Naive B cell (primary cell): ENCODE data around the gene ACTRT2. TPM values are rescaled to one million over a fixed set of nuclear protein-coding genes. Genes with fewer than 3 reads are reported as not detected.
A peak's percentile ranks its signal among the peaks of the same experiment; 100 is the strongest.

Experiments used
- ATAC-seq, 2 donors: fragments of 150-1000 bp; cut with Tn5 transposase; 2 replicates each; pipeline ENCODE4 v1.10.0; 2021; ENCODE audit warnings: low read depth in 2 of 2, mild to moderate bottlenecking in 2 of 2, moderate library complexity in 2 of 2
- DNase-seq: peaks from one replicate; pipeline ENCODE4 v3.0.0; 2022
- H3K27ac Mint-ChIP-seq, 6 donors: one replicate each; pipeline ENCODE4 v1.8.0; 2020 to 2022; ENCODE audit warnings: mild to moderate bottlenecking in 6 of 6, mixed read lengths in 6 of 6, moderate library complexity in 5 of 6, inconsistent platforms in 2 of 6
- H3K27me3 Mint-ChIP-seq, 3 donors: one replicate each; pipeline ENCODE4 v1.8.0; 2021 to 2022; ENCODE audit warnings: mixed read lengths in 3 of 3, mild to moderate bottlenecking in 1 of 3
- H3K36me3 Mint-ChIP-seq, 2 donors: one replicate each; pipeline ENCODE4 v1.8.0; 2020 to 2022; ENCODE audit warnings: mixed read lengths in 2 of 2, inconsistent platforms in 1 of 2, mild to moderate bottlenecking in 1 of 2
- H3K4me1 Mint-ChIP-seq, 3 donors: one replicate each; pipeline ENCODE4 v1.8.0; 2020 to 2022; ENCODE audit warnings: mixed read lengths in 3 of 3, inconsistent platforms in 1 of 3, mild to moderate bottlenecking in 1 of 3, moderate library complexity in 1 of 3
- H3K4me3 Mint-ChIP-seq, 8 donors: one replicate each; pipeline ENCODE4 v1.8.0; 2020 to 2022; ENCODE audit warnings: mild to moderate bottlenecking in 8 of 8, mixed read lengths in 8 of 8, moderate library complexity in 8 of 8, inconsistent platforms in 2 of 8
- H3K9me3 Mint-ChIP-seq, 7 donors: one replicate each; pipeline ENCODE4 v1.8.0; 2020 to 2022; ENCODE audit warnings: mixed read lengths in 7 of 7, mild to moderate bottlenecking in 5 of 7, inconsistent platforms in 2 of 7, moderate library complexity in 1 of 7
- polyA plus RNA-seq, 6 donors: library from polyadenylated mRNA; unstranded; fragments of 300-500 nt; fragmentation: Illumina TruSeq; gene quantifications; one replicate each; pipeline ENCODE4 v1.2.3, GENCODE V29; 2021; ENCODE audit warnings: low read depth in 6 of 6

The ACTRT2 gene
- polyA plus RNA-seq, 6 donors from 2014 or later = not detected

- no peak for ATAC-seq
- no peaks in the 10 kb centered on the region for H3K9me3 Mint-ChIP-seq
- no peak overlapping the region for H3K27ac Mint-ChIP-seq
- peaks cover 0 to 2% (median 0%) of the 10 kb centered on the region in 3 donors for H3K4me1 Mint-ChIP-seq
- no peaks in the 10 kb centered on the region for H3K36me3 Mint-ChIP-seq
- H3K27me3 Mint-ChIP-seq = peaks cover 4 to 8% (median 8%) of the 10 kb centered on the region in 3 donors
- no peak for DNase-seq
- H3K4me3 Mint-ChIP-seq = no peak overlapping the region
These were observed 16.2 kb downstream of the ACTRT2 start for GRCh38 chr1:3037281-3038040.

GRCh38 chr1:3038113-3038551 lies 16.9 kb downstream of the ACTRT2 start:
- Mint-ChIP-seq H3K36me3 (no peaks in the 10 kb centered on the region), H3K27me3 (peaks cover 4 to 8% (median 7%) of the 10 kb centered on the region in 3 donors), H3K27ac (no peak overlapping the region), H3K4me1 (peaks cover 0 to 2% (median 0%) of the 10 kb centered on the region in 3 donors), H3K9me3 (no peaks in the 10 kb centered on the region), H3K4me3 (no peak overlapping the region)
- ATAC-seq (no peak), DNase-seq (no peak)

GRCh38 chr1:3038571-3039181 lies 17.4 kb downstream of the ACTRT2 start:
- peaks cover 0 to 8% (median 7%) of the 10 kb centered on the region in 3 donors for H3K27me3 Mint-ChIP-seq

GRCh38 chr1:3040004-3040403 lies 18.7 kb downstream of the ACTRT2 start:
- DNase-seq = no peak
- no peak for ATAC-seq

More at GRCh38 chr1:3038571-3039181, 17.4 kb downstream of the ACTRT2 start:
- ATAC-seq = no peak
- Mint-ChIP-seq H3K36me3 (no peaks in the 10 kb centered on the region), H3K4me1 (peaks cover 0 to 2% (median 0%) of the 10 kb centered on the region in 3 donors), H3K9me3 (no peaks in the 10 kb centered on the region), H3K27ac (no peak overlapping the region), H3K4me3 (no peak overlapping the region)
- no peak for DNase-seq

GRCh38 chr1:3042481-3042880 lies 21.2 kb downstream of the ACTRT2 start:
- Mint-ChIP-seq H3K4me3 (no peak overlapping the region), H3K27ac (no peak overlapping the region), H3K9me3 (peaks cover 0 to 2% (median 0%) of the 10 kb centered on the region in 7 donors), H3K4me1 (peaks cover 0 to 2% (median 0%) of the 10 kb centered on the region in 3 donors), H3K36me3 (no peaks in the 10 kb centered on the region), H3K27me3 (peaks cover 15 to 20% (median 19%) of the 10 kb centered on the region in 3 donors)
- ATAC-seq = no peak
- no peak for DNase-seq

More at GRCh38 chr1:3040004-3040403, 18.7 kb downstream of the ACTRT2 start:
- Mint-ChIP-seq H3K4me1 (peaks cover 0 to 2% (median 0%) of the 10 kb centered on the region in 3 donors), H3K27ac (no peak overlapping the region), H3K27me3 (peaks cover 7 to 15% (median 15%) of the 10 kb centered on the region in 3 donors), H3K36me3 (no peaks in the 10 kb centered on the region), H3K9me3 (no peaks in the 10 kb centered on the region), H3K4me3 (no peak overlapping the region)

GRCh38 chr1:3049164-3049563 lies 27.9 kb downstream of the ACTRT2 start:
- Mint-ChIP-seq H3K4me1 (peaks cover 0 to 5% (median 0%) of the 10 kb centered on the region in 3 donors), H3K36me3 (peaks cover 5 to 10% of the 10 kb centered on the region in 2 donors), H3K27me3 (peaks cover 29 to 63% (median 59%) of the 10 kb centered on the region in 3 donors), H3K4me3 (no peak overlapping the region), H3K9me3 (peaks cover 0 to 12% (median 3%) of the 10 kb centered on the region in 7 donors), H3K27ac (no peak overlapping the region)
- ATAC-seq = no peak
- no peak for DNase-seq

GRCh38 chr1:3049905-3050304 lies 28.6 kb downstream of the ACTRT2 start:
- ATAC-seq (no peak), DNase-seq (no peak)
- peaks cover 23 to 61% (median 53%) of the 10 kb centered on the region in 3 donors for H3K27me3 Mint-ChIP-seq
- H3K4me3 Mint-ChIP-seq = no peak overlapping the region
- H3K36me3 Mint-ChIP-seq = peaks cover 5 to 10% of the 10 kb centered on the region in 2 donors
- peaks cover 0 to 12% (median 3%) of the 10 kb centered on the region in 7 donors for H3K9me3 Mint-ChIP-seq
- peaks cover 0 to 5% (median 0%) of the 10 kb centered on the region in 3 donors for H3K4me1 Mint-ChIP-seq
- H3K27ac Mint-ChIP-seq = no peak overlapping the region

GRCh38 chr1:3050603-3051002 lies 29.3 kb downstream of the ACTRT2 start:
- no peak overlapping the region for H3K4me3 Mint-ChIP-seq
- peaks cover 5 to 10% of the 10 kb centered on the region in 2 donors for H3K36me3 Mint-ChIP-seq
- no peak for DNase-seq
- peaks cover 0 to 12% (median 3%) of the 10 kb centered on the region in 7 donors for H3K9me3 Mint-ChIP-seq
- H3K27me3 Mint-ChIP-seq = peaks cover 22 to 55% (median 46%) of the 10 kb centered on the region in 3 donors
- H3K27ac Mint-ChIP-seq = peak overlapping the region in 1 of 6 donors; percentile 69
- no peak for ATAC-seq
- peaks cover 0 to 5% (median 0%) of the 10 kb centered on the region in 3 donors for H3K4me1 Mint-ChIP-seq

GRCh38 chr1:3051270-3052268 lies 30.3 kb downstream of the ACTRT2 start:
- no peak overlapping the region for H3K4me3 Mint-ChIP-seq
- no peak for DNase-seq
- H3K27ac Mint-ChIP-seq = no peak overlapping the region

GRCh38 chr1:3052501-3052900 lies 31.2 kb downstream of the ACTRT2 start:
- ATAC-seq (no peak), DNase-seq (no peak)
- Mint-ChIP-seq H3K4me1 (peaks cover 0 to 5% (median 0%) of the 10 kb centered on the region in 3 donors), H3K36me3 (peaks cover 5 to 10% of the 10 kb centered on the region in 2 donors), H3K27me3 (peaks cover 28 to 54% (median 39%) of the 10 kb centered on the region in 3 donors), H3K27ac (no peak overlapping the region), H3K4me3 (no peak overlapping the region), H3K9me3 (peaks cover 0 to 12% (median 1%) of the 10 kb centered on the region in 7 donors)

More at GRCh38 chr1:3051270-3052268, 30.3 kb downstream of the ACTRT2 start:
- Mint-ChIP-seq H3K36me3 (peaks cover 5 to 10% of the 10 kb centered on the region in 2 donors), H3K9me3 (peaks cover 0 to 12% (median 3%) of the 10 kb centered on the region in 7 donors), H3K4me1 (peaks cover 0 to 5% (median 0%) of the 10 kb centered on the region in 3 donors), H3K27me3 (peaks cover 24 to 50% (median 39%) of the 10 kb centered on the region in 3 donors)
- no peak for ATAC-seq

- Mint-ChIP-seq H3K36me3 (peaks cover 5 to 10% of the 10 kb centered on the region in 2 donors), H3K27ac (peak overlapping the region in 2 of 6 donors; percentile 21 to 63), H3K27me3 (peaks cover 26 to 52% (median 47%) of the 10 kb centered on the region in 3 donors), H3K4me3 (no peak overlapping the region), H3K4me1 (peaks cover 0 to 5% (median 0%) of the 10 kb centered on the region in 3 donors), H3K9me3 (peaks cover 0 to 12% (median 1%) of the 10 kb centered on the region in 7 donors)
- DNase-seq (no peak), ATAC-seq (no peak)
These were observed 32.2 kb downstream of the ACTRT2 start for GRCh38 chr1:3053366-3053980.

GRCh38 chr1:3053986-3054385 lies 32.7 kb downstream of the ACTRT2 start:
- Mint-ChIP-seq H3K27ac (no peak overlapping the region), H3K36me3 (peaks cover 5 to 10% of the 10 kb centered on the region in 2 donors), H3K9me3 (peaks cover 0 to 12% (median 2%) of the 10 kb centered on the region in 7 donors), H3K27me3 (peaks cover 26 to 57% (median 50%) of the 10 kb centered on the region in 3 donors), H3K4me3 (no peak overlapping the region), H3K4me1 (peaks cover 0 to 5% (median 0%) of the 10 kb centered on the region in 3 donors)
- DNase-seq = no peak
- ATAC-seq = no peak
